Neural progenitor cell (in vitro differentiated cells): Measurements from ENCODE around the gene MAPK10.

ENCODE experiments used
- EZH2 ChIP-seq: fragments of 200-600 bp; sonication (generic); IDR thresholded peaks from 2 replicates; pipeline ENCODE4 v1.6.1; 2017; ENCODE audit warnings: antibody characterized with exemption, mild to moderate bottlenecking, moderate library complexity
- EZH2phosphoT487 ChIP-seq: fragments of 200-600 bp; sonication (generic); IDR thresholded peaks from 2 replicates; pipeline ENCODE4 v1.6.1; 2017; ENCODE audit warnings: antibody characterized with exemption
- TF ChIP-seq, protein P1 (sequence below): fragments of 200-600 bp; sonication (generic); IDR thresholded peaks from 2 replicates; pipeline ENCODE4 v1.5.1; 2017; ENCODE audit warnings: antibody characterized with exemption, mild to moderate bottlenecking

- TF ChIP-seq, protein P1, sequence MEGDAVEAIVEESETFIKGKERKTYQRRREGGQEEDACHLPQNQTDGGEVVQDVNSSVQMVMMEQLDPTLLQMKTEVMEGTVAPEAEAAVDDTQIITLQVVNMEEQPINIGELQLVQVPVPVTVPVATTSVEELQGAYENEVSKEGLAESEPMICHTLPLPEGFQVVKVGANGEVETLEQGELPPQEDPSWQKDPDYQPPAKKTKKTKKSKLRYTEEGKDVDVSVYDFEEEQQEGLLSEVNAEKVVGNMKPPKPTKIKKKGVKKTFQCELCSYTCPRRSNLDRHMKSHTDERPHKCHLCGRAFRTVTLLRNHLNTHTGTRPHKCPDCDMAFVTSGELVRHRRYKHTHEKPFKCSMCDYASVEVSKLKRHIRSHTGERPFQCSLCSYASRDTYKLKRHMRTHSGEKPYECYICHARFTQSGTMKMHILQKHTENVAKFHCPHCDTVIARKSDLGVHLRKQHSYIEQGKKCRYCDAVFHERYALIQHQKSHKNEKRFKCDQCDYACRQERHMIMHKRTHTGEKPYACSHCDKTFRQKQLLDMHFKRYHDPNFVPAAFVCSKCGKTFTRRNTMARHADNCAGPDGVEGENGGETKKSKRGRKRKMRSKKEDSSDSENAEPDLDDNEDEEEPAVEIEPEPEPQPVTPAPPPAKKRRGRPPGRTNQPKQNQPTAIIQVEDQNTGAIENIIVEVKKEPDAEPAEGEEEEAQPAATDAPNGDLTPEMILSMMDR = no peak
- no peak for TF ChIP-seq EZH2
- TF ChIP-seq EZH2phosphoT487 = no peak
Observed at GRCh38 chr4:86178211-86178610, 181.6 kb downstream of the MAPK10 start.
